Sigmoid colon (tissue), 4 donors: Measurements from ENCODE around the gene OPCML.

Experiments
- EP300 ChIP-seq, 4 donors: sonication (generic); formaldehyde crosslinking; IDR thresholded peaks; one replicate each; pipeline ENCODE4 v1.6.1; 2017; ENCODE audit warnings: antibody characterized with exemption in 4 of 4
- POLR2A ChIP-seq, 2 donors: fragments of 450-650 bp; IDR thresholded peaks; one replicate each; pipeline ENCODE4 v1.6.1; 2016; ENCODE audit warnings: antibody characterized with exemption in 2 of 2, mild to moderate bottlenecking in 2 of 2, moderate library complexity in 2 of 2
- POLR2AphosphoS5 ChIP-seq, 4 donors: sonication (generic); formaldehyde crosslinking; IDR thresholded peaks; one replicate each; pipeline ENCODE4 v1.6.1; 2017; ENCODE audit warnings: antibody characterized with exemption in 4 of 4
- TF ChIP-seq, protein P1 (sequence below), 4 experiments: fragments of 450-650 bp in 3 of 4; fragments of 200-600 bp in 1 of 4; IDR thresholded peaks; one replicate each; pipeline ENCODE4 v1.5.1; 2016 to 2019; ENCODE audit warnings: antibody characterized with exemption in 4 of 4, mild to moderate bottlenecking in 3 of 4, moderate library complexity in 2 of 4

GRCh38 chr11:132405728-132406127 lies 1126.6 kb downstream of the OPCML start:
- TF ChIP-seq, protein P1, sequence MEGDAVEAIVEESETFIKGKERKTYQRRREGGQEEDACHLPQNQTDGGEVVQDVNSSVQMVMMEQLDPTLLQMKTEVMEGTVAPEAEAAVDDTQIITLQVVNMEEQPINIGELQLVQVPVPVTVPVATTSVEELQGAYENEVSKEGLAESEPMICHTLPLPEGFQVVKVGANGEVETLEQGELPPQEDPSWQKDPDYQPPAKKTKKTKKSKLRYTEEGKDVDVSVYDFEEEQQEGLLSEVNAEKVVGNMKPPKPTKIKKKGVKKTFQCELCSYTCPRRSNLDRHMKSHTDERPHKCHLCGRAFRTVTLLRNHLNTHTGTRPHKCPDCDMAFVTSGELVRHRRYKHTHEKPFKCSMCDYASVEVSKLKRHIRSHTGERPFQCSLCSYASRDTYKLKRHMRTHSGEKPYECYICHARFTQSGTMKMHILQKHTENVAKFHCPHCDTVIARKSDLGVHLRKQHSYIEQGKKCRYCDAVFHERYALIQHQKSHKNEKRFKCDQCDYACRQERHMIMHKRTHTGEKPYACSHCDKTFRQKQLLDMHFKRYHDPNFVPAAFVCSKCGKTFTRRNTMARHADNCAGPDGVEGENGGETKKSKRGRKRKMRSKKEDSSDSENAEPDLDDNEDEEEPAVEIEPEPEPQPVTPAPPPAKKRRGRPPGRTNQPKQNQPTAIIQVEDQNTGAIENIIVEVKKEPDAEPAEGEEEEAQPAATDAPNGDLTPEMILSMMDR (IDR thresholded peaks at IDR 0.05) = no peak
- TF ChIP-seq EP300 (IDR thresholded peaks at IDR 0.05) (no peak), POLR2A (IDR thresholded peaks at IDR 0.05) (no peak), POLR2AphosphoS5 (IDR thresholded peaks at IDR 0.05) (no peak)
